ENCODE results near the gene CALCB. TPM values are rescaled to one million over a fixed set of nuclear protein-coding genes. Genes with fewer than 3 reads are reported as not detected.

CALCB gene
- total and polyA plus RNA-seq, 2 donors (not counting 3 experiments of a cell fraction or from before 2014, with no cell fraction given): not detected

DNA sequence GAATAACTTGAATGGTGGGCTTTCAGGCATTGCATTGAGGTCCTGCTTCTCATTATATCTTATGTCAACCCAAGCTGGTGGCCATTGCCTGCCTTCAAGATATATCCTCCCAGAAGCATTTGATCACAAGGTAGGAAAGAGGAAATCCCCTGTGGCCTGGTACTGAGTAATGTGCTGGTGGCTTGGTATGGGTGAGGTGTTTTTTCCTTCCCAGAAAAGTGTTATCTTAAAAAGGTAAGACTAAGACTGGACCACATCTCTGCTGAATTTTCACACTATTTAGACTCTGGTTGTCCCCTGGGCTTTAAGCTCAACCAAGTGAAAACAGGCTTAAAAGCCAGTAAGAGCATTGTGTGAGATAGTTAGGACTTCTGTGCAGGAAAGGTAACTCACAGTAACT, 45.0 kb downstream of the CALCB start:
- Histone ChIP-seq H3K9ac (replicated peaks; ENCODE audit: extremely low read depth, insufficient read depth, low read length) (no peak overlapping the region), H3K9me3 (replicated peaks; ENCODE audit: control insufficient read depth, insufficient read depth, low read length) (no peaks in the 10 kb centered on the region), H3K27me3 (ENCODE audit: control insufficient read depth in 2 of 2, insufficient read depth in 2 of 2, low read length in 2 of 2) (no peaks in the 10 kb centered on the region), H3K4me3 (replicated peaks in 1 of 3; ENCODE audit: insufficient read depth in 1 of 3, low read depth in 1 of 3, low read length in 3 of 3) (no peak overlapping the region), H2AFZ (ENCODE audit: low read depth, low read length) (no peak overlapping the region), H3K36me3 (ENCODE audit: control insufficient read depth in 2 of 2, extremely low read depth in 1 of 2, insufficient read depth in 2 of 2, low read length in 2 of 2) (no peaks in the 10 kb centered on the region), H3K27ac (ENCODE audit: insufficient read depth, low read depth, low read length) (no peak overlapping the region), H3K9me1 (replicated peaks; ENCODE audit: control insufficient read depth, extremely low read depth, insufficient read depth, low read length) (no peaks in the 10 kb centered on the region), H4K20me1 (replicated peaks; ENCODE audit: control insufficient read depth, extremely low read depth, insufficient read depth, low read length) (no peaks in the 10 kb centered on the region), H3K4me2 (ENCODE audit: insufficient read depth, low read length) (no peak overlapping the region), H3K79me2 (ENCODE audit: control insufficient read depth, insufficient read depth, low read length) (no peaks in the 10 kb centered on the region), H3K4me1 (ENCODE audit: control insufficient read depth, extremely low read depth, insufficient read depth, low read length) (no peaks in the 10 kb centered on the region)
- BruUV-seq (replicated peaks): no TSS peak
- TF ChIP-seq JUN (IDR thresholded peaks at IDR 0.05; ENCODE audit: borderline replicate concordance, insufficient read depth, insufficient read length, low read depth) (no peak), EZH2 (IDR thresholded peaks at IDR 0.05; ENCODE audit: borderline replicate concordance, low read depth, low read length, severe bottlenecking) (no peak), POLR2AphosphoS5 (IDR thresholded peaks at IDR 0.05; ENCODE audit: insufficient read depth, low read depth, low read length) (no peak), MYC (IDR thresholded peaks at IDR 0.05; ENCODE audit: low read depth, low read length) (no peak), GATA2 (IDR thresholded peaks at IDR 0.05; ENCODE audit: insufficient read depth, insufficient read length, low read depth, low read length) (no peak), FOS (IDR thresholded peaks at IDR 0.05; ENCODE audit: borderline replicate concordance, insufficient read depth, low read length) (no peak), POLR2A (IDR thresholded peaks at IDR 0.05; ENCODE audit: low read depth, low read length) (no peak)
- TF ChIP-seq, protein P1, sequence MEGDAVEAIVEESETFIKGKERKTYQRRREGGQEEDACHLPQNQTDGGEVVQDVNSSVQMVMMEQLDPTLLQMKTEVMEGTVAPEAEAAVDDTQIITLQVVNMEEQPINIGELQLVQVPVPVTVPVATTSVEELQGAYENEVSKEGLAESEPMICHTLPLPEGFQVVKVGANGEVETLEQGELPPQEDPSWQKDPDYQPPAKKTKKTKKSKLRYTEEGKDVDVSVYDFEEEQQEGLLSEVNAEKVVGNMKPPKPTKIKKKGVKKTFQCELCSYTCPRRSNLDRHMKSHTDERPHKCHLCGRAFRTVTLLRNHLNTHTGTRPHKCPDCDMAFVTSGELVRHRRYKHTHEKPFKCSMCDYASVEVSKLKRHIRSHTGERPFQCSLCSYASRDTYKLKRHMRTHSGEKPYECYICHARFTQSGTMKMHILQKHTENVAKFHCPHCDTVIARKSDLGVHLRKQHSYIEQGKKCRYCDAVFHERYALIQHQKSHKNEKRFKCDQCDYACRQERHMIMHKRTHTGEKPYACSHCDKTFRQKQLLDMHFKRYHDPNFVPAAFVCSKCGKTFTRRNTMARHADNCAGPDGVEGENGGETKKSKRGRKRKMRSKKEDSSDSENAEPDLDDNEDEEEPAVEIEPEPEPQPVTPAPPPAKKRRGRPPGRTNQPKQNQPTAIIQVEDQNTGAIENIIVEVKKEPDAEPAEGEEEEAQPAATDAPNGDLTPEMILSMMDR (IDR thresholded peaks at IDR 0.05; ENCODE audit: extremely low read depth in 1 of 2, insufficient read depth in 1 of 2, low read depth in 1 of 2, low read length in 2 of 2): no peak
- TF ChIP-seq, protein P2, sequence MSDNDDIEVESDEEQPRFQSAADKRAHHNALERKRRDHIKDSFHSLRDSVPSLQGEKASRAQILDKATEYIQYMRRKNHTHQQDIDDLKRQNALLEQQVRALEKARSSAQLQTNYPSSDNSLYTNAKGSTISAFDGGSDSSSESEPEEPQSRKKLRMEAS (IDR thresholded peaks at IDR 0.05; ENCODE audit: insufficient read depth, insufficient read length): no peak
- DNase-seq (ENCODE audit: low read depth, low spot score): no peak
- no peak for FAIRE-seq
- intact Hi-C loops (cut with micrococcal nuclease): no loop called here
- CTCF ChIA-PET: interaction anchor here (1.2 to 1.5 kb wide), 2 partner anchors 13 to 18 kb away, joined by 3 read pairs; no protein-coding TSS in a partner anchor
- POLR2A ChIA-PET: no interaction called here
- dilution Hi-C loops (cut with MboI; ENCODE audit: extremely low pct_ligation_motif_present, low sequenced_read_pairs): no loop called here

Data from endothelial cell of umbilical vein (primary cell).